HG03469 (cell line): ENCODE data around the gene STK25.
"Not testable (repeated sequence)": the region's sequence is repeated elsewhere in the genome, so short reads cannot be mapped to it uniquely, and the experiment has no call there.

ENCODE experiments used
- ATAC-seq: cut with Tn5 transposase; IDR thresholded peaks from one replicate; pipeline ENCODE4 v1.9.1; 2021; ENCODE audit warnings: mild to moderate bottlenecking, moderate library complexity, moderate number of reproducible peaks; ENCODE audit not compliant: unreplicated experiment

STK25 gene

GRCh38 chr2:241540401-241540770 is 32.0 kb upstream of the STK25 start:
- ATAC-seq = no peak

DNA sequence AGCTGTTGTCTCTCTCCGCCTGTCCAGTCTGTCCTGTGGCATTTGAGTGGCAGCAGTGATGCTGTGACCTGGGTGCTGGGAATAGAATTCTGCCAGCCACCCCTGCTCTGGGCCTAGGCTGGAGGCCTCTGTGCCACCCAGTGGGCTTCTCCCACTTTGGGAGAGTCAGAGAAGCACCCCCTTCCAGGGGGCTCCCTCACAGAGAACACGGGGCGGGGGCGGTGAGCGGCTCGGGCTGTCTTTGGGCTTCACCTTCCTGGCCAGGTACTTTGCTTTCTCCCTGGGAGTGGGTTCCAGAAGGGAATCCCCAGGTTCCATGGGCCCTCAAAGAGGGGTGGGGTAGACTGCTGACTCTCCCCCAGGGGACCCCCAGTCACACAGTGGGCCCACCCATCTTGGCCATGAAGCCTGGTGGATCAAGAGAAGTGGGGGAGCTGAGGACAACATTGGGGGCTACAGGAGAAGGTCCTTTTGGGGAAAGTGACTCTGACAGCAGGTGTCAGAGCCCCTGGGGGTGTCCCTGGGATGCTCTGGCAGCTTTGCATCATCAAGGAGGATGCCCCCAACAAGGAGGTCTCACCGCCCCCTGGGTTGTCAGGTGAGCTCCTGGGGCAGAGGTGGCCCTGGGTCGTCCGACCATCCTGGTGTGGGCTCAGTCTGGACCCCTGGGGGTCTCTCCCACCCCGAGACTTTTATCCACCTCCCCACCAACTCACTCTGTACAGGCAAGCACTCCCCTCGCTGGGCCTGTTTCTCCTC is 31.4 kb upstream of the STK25 start:
- no peak for ATAC-seq

- no peak for ATAC-seq
Measured at GRCh38 chr2:241538838-241539615, 30.6 kb upstream of the STK25 start.

- no peak for ATAC-seq
Measured at GRCh38 chr2:241535871-241536655, 27.7 kb upstream of the STK25 start.

DNA sequence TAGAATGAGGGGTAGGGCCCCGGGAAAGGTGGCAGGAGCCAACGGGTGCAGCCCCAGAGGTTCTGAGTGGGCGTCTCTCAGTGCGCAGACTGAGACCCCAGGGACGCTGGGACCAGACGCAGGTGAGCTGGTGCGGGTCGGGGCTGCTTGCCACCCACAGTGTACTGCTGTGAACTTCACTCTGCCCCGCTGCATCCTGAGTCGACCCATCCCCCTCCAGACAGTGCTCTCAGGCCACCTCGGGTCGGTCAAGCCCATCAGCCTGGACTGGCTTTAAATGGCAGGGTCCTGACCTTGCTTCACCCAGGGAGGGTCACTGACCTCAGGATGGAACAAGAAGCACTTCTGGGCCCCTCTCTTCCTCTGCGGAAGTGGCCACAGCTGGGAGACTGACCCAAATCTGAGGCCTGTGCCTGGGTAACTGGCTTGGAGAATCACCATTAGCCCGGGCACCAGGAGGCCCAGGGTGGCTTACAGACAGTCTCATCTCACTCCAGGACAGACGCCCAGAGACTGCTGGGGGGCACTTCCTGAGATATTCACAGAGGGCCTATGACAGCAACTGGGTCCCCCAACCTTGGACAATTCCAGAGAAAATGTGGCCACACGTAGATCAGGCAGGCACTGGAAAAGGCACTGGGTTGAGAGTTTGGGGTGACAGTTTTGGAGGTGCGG is 26.5 kb upstream of the STK25 start:
- ATAC-seq = no peak

DNA sequence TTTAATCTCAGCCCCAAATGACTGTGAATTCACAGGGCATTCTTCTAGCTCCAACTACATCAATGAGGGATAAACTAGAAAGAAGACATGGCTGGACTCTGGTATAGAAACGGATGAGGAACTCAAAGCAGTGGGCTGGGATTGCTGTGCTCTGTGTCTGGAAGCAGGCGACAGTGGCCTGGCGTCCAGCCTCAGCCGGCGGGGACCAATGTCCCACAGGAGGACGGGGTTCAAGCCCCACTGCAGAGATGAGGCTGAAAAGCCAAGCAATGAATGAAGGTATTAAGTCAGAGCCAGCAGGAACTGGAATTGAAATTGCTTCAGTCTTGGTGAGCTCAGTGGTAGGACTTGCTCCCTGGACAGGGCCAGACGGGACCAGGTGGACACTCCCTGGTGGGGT is 25.9 kb upstream of the STK25 start:
- no peak for ATAC-seq

- ATAC-seq = no peak
Measured at GRCh38 chr2:241532733-241533601, 24.6 kb upstream of the STK25 start.

DNA sequence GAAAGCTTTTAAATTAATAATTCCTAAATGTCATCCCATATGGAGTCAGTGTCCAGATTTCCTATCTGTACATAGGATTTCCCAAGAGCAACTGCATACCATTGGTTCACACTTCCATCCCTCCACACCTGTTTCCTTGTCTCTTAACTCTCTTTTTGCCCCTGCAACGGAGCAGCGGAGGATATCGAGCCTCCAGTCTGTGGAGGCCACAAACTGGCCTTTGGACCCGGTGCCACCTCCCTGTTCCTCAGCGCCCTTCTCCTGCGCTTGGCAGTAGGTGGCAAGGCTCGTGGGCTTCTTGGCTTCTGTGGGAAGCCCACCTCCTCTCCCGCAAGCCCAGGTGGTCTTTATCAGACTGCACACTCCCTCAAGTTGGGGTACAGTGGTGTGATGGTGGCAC is 23.8 kb upstream of the STK25 start:
- ATAC-seq = no peak

DNA sequence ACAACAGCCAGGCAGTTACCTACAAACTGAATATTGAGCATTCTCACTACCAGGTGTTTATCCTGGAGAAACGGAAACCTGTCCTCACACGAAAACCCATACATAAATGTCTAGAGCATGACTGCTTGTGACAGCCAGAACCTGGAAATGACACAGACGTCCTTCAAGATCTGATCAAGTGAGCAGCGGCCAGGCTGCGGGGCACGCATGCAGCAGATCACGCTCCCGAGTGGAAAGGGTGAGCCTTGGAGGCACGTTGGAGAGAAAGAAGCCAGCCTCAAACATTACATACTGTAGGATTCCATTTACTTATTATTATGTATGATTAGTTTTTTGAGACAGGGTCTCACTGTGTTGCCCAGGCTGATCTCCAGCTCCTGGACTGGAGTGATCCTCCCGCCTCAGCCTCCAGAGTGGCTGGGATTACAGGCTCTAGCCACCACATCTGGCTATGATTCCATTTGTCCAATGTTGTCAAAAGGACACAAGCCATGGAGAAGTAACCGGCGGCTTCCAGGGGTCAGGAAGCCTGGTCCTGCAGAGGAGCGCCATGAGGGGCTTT is 22.9 kb upstream of the STK25 start:
- ATAC-seq = no peak

DNA sequence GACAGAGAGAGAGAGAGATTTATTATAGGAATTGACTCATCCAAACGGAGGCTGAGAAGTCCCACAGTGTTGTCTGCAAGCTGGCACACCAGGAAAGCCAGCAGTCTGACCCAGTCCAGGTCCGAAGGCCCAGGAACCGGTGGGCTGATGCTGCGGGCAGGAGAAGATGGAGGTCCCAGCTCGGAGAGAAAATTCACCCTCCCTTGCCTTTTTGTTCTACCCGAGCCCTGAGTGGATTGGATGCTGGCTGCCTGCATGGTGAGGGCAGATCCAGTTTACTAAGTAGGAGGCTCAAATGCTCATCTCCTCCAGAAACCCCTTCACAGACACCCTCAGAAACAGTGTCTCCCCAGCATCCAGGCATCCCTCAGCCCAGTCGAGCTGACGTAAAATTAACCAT is 22.2 kb upstream of the STK25 start:
- no peak for ATAC-seq

DNA sequence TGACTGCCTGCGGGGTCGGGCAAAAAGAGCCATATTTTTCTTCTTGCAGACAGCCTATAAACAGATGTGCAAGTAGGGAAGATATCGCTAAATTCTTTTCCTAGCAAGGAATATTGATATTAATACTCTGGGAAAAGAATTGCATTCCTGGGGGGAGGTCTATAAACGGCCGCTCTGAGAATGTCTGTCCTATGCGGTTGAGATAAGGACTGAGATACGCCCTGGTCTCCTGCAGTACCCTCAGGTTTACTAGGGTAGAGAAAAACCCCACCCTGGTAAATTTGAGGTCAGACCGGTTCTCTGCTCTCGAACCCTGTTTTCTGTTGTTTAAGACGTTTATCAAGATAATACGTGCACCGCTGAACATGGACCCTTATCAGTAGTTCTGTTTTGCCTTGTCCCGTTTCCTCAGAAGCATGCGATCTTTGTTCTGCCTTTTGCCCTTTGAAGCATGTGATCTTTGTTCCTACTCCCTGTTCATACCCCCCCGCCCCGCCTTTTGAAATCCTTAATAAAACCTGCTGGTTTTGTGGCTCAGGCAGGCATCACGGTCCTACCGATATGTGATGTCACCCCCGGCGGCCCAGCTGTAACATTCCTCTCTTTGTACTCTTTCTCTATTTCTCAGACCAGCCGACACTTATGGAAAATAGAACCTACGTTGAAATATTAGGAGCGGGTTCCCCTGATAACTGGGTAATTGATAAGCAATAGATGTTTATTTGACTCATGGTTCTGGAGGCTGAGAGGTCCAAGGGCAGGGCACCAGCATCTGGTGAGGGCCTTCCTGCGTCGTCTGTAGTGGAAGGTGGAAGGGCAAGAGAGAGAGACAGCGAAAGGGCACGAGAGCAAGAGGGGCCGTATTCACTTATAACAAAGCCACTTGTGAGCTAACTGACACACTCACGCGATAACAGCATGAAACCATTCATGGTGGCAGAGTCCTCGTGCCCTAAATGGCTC is 17.7 kb upstream of the STK25 start:
- ATAC-seq = not testable (repeated sequence)

- no peak for ATAC-seq
Measured at GRCh38 chr2:241522477-241522876, 14.1 kb upstream of the STK25 start.

DNA sequence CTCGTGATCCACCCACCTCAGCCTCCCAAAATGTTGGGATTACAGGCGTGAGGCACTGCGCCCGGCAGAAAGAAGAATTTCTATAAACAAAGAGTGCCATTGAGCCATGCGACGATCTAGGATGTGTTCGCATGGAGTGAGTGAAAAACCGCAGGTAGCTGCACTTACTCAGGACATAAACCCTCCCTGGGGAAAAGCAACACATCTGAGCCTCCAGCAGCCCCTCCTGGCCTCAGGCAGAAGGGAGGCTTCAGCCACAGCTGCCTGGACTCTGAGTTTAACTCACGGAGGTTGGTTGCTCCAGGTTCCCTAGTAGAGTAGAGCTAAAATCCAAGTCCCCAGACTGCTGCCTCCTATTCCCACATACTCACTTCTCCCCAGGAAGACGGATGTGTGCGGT is 11.3 kb upstream of the STK25 start:
- no peak for ATAC-seq

DNA sequence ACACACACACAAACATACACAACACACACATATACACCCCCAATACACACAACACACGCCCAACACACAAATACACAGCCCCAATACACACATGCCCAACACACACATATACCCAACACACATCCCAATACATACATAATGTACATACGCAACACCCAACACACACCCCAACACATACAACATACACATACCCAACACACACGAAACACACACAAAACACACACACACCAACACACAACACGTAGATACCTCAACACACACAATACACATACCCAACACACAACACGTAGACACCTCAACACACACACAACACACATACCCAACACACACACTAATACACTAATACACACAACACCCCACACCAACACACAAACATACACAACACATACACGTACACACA is 8.9 kb upstream of the STK25 start:
- ATAC-seq = no peak

DNA sequence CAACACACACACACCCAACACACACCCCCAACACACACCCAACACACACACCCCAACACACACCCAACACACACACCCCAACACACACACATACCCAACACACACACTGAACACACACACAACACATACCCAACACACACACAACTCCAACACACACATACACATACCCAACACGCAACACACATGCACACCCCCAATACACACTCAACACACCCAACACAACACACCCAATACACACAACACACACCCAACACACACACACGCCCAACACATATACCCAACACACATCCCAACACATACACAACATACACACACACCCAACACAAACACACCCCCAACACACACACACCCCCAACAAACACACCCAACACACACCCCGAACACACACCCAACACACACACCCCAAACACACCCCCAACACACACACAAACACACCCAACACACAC is 8.2 kb upstream of the STK25 start:
- no peak for ATAC-seq

- no peak for ATAC-seq
Measured at GRCh38 chr2:241514986-241515737, 6.8 kb upstream of the STK25 start.

DNA sequence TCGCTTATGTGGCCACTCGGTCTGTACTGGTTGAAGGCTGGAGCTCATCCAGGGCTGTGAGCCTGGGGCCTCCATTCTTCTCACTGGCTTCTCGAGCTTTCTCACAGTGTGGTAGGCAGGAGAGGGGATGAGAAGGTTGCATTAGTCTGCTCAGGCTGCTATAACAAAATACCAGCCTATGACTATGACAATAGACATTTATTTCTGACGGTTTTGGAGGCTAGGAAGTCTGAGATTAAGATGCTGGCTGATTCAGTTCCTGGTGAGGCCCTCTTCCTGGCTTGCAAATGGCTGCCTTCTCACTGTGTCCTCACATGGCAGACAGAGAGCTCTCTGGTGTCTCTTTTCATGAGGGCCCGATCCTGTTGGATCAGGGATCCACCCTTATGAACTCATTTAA is 6.2 kb upstream of the STK25 start:
- no peak for ATAC-seq
